ENCODE measurements around the gene NSG2.

The NSG2 gene

GRCh38 chr5:174022384-174023095, 23.0 kb upstream of the NSG2 start:
- Histone ChIP-seq H3K4me1 (no peaks in the 10 kb centered on the region), H3K36me3 (ENCODE audit: control insufficient read depth, insufficient read depth, low read length) (no peaks in the 10 kb centered on the region), H3K4me2 (ENCODE audit: low read length) (no peak overlapping the region), H3K9ac (no peak overlapping the region), H3K27me3 (ENCODE audit: control insufficient read depth, insufficient read depth, low read length) (no peaks in the 10 kb centered on the region), H3K27ac (no peak overlapping the region), H3K79me2 (no peaks in the 10 kb centered on the region), H2AFZ (no peak overlapping the region), H3K4me3 (ENCODE audit: low read depth, low read length) (no peak overlapping the region), H3K9me3 (ENCODE audit: control insufficient read depth, low read length) (no peaks in the 10 kb centered on the region)
- no peak for TF ChIP-seq CTCF (IDR thresholded peaks at IDR 0.05)

- H3K9ac ChIP-seq: no peak overlapping the region
- no peaks in the 10 kb centered on the region for H3K36me3 ChIP-seq (ENCODE audit: control insufficient read depth, insufficient read depth, low read length)
- no peak for TF ChIP-seq CTCF (IDR thresholded peaks at IDR 0.05)
- peaks cover 3% of the 10 kb centered on the region for H3K9me3 ChIP-seq (ENCODE audit: control insufficient read depth, low read length)
- no peaks in the 10 kb centered on the region for H3K79me2 ChIP-seq
- no peak overlapping the region for H3K4me3 ChIP-seq (ENCODE audit: low read depth, low read length)
- H2AFZ ChIP-seq: no peak overlapping the region
- H3K4me2 ChIP-seq (ENCODE audit: low read length): no peak overlapping the region
- no peak overlapping the region for H3K27ac ChIP-seq
- no peaks in the 10 kb centered on the region for H3K27me3 ChIP-seq (ENCODE audit: control insufficient read depth, insufficient read depth, low read length)
- H3K4me1 ChIP-seq: no peaks in the 10 kb centered on the region
These were observed 15.2 kb upstream of the NSG2 start for GRCh38 chr5:174030286-174030685.

- no peaks in the 10 kb centered on the region for H3K9me3 ChIP-seq (ENCODE audit: control insufficient read depth, low read length)
- no peaks in the 10 kb centered on the region for H3K36me3 ChIP-seq (ENCODE audit: control insufficient read depth, insufficient read depth, low read length)
- H3K4me3 ChIP-seq (ENCODE audit: low read depth, low read length): no peak overlapping the region
- no peak overlapping the region for H3K27ac ChIP-seq
- H3K27me3 ChIP-seq (ENCODE audit: control insufficient read depth, insufficient read depth, low read length): no peaks in the 10 kb centered on the region
- H3K9ac ChIP-seq: no peak overlapping the region
- no peak overlapping the region for H3K4me2 ChIP-seq (ENCODE audit: low read length)
- no peak overlapping the region for H2AFZ ChIP-seq
- H3K4me1 ChIP-seq: no peaks in the 10 kb centered on the region
- TF ChIP-seq CTCF (IDR thresholded peaks at IDR 0.05): no peak
- H3K79me2 ChIP-seq: no peaks in the 10 kb centered on the region
These were observed 846 bp upstream of the NSG2 start for GRCh38 chr5:174044466-174045254.

GRCh38 chr5:174046558-174046957, 1.1 kb downstream of the NSG2 start:
- no peak overlapping the region for H3K9ac ChIP-seq
- no peak overlapping the region for H2AFZ ChIP-seq
- H3K27me3 ChIP-seq (ENCODE audit: control insufficient read depth, insufficient read depth, low read length): no peaks in the 10 kb centered on the region
- H3K27ac ChIP-seq: no peak overlapping the region
- TF ChIP-seq CTCF (IDR thresholded peaks at IDR 0.05): no peak
- H3K4me2 ChIP-seq (ENCODE audit: low read length): no peak overlapping the region
- H3K79me2 ChIP-seq: no peaks in the 10 kb centered on the region
- H3K36me3 ChIP-seq (ENCODE audit: control insufficient read depth, insufficient read depth, low read length): no peaks in the 10 kb centered on the region
- no peak overlapping the region for H3K4me3 ChIP-seq (ENCODE audit: low read depth, low read length)
- no peaks in the 10 kb centered on the region for H3K4me1 ChIP-seq
- H3K9me3 ChIP-seq (ENCODE audit: control insufficient read depth, low read length): no peaks in the 10 kb centered on the region

Measured in parathyroid adenoma (tissue), 2 donors.